GM13976 (cell line): ENCODE results near the gene ALCAM.

Source experiments
- DNase-seq: peaks from one replicate; pipeline ENCODE4 v3.0.0; 2012; ENCODE audit warnings: low spot score
- in situ Hi-C: fragments of 300-500 bp; cut with MboI; formaldehyde crosslinking; loops from one replicate; pipeline ENCODE4 v1.12.0; 2022; ENCODE audit warnings: low sequenced_read_pairs, mixed read lengths, inconsistent platforms; ENCODE audit not compliant: unreplicated experiment
- TF ChIP-seq, protein P1 (sequence below): IDR thresholded peaks from 2 replicates; pipeline ENCODE4 v1.5.1; 2012; ENCODE audit warnings: borderline replicate concordance, mild to moderate bottlenecking; ENCODE audit not compliant: insufficient read depth; ENCODE audit errors: extremely low read depth, missing control alignments, control extremely low read depth

The ALCAM gene

DNA sequence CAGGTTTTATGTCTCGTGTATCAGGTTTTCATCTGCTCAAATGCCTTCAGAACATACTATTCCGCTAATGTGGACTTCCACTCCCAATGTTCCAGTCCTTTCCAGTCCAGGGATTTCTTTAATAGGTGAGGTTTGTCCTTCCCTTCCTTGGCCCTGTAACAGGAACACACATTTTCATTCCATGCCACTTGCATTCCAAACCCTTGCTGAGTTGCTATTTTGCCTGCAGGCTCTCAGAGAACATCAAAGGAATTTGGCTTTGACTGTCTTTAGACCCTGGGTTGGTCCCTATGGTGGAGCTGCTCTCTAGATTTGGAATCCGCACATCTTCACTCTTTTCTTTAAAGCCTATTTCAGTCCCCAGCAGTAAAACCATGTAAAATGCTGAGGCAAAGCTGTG, 12.3 kb upstream of the ALCAM start:
- in situ Hi-C loops = loop anchor here (25.0 kb wide), 2 partner anchors 742 to 1067 kb away; no protein-coding TSS in a partner anchor
- TF ChIP-seq, protein P1, sequence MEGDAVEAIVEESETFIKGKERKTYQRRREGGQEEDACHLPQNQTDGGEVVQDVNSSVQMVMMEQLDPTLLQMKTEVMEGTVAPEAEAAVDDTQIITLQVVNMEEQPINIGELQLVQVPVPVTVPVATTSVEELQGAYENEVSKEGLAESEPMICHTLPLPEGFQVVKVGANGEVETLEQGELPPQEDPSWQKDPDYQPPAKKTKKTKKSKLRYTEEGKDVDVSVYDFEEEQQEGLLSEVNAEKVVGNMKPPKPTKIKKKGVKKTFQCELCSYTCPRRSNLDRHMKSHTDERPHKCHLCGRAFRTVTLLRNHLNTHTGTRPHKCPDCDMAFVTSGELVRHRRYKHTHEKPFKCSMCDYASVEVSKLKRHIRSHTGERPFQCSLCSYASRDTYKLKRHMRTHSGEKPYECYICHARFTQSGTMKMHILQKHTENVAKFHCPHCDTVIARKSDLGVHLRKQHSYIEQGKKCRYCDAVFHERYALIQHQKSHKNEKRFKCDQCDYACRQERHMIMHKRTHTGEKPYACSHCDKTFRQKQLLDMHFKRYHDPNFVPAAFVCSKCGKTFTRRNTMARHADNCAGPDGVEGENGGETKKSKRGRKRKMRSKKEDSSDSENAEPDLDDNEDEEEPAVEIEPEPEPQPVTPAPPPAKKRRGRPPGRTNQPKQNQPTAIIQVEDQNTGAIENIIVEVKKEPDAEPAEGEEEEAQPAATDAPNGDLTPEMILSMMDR = no peak
- no peak for DNase-seq

DNA sequence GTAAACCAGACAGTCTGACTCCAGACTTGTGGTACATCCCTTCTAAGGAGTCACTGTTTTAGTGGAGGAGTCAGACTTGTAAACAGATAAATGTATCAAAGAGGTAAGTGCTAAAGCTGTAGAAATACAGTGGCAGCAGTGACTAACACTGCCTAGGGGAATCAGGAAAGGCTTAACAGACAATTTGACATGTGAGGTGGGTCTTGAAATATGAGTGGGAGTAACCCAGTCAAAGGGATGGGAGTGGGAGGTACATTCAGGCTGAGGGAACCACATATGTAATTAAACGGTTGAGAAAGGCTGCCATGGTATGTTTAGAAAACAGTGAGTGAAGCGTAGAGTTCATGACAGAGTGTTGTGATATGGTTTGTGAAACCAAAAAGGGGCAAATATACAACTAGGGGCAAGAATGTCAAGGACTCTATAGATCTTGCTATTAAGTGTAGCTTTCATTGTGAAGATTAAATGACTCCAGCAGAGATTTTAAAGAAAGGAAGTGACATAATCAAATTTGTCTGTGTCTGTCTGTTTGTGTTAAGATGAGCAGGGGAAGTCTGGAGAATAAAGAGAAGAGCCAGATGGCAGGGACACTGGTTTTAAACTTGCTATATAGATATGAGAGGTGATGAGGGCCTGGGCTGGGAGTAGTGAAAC, 11.2 kb upstream of the ALCAM start:
- TF ChIP-seq, protein P1 = no peak
- in situ Hi-C loops = loop anchor here (25.0 kb wide), 2 partner anchors 743 to 1068 kb away; no protein-coding TSS in a partner anchor
- DNase-seq = no peak

DNA sequence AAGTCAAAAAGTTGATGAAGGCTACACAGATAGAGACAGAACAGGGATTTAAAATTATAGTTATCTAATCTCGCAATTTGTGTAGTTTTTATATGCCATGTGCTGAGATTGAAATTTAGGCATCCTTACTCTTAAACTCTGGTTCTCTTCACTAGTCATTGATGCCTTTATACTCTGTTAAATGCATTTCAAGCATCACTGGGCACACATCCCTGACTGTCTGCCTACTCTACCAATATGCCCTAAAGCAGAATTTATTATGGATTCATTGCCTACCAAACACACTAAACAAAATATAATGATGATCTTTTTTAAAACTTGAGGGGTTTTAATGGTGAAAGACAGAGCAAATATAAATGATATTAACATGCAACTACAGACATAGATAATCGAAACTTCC, 10.3 kb upstream of the ALCAM start:
- TF ChIP-seq, protein P1 = no peak
- DNase-seq = no peak
- in situ Hi-C loops = loop anchor here (25.0 kb wide), 2 partner anchors 744 to 1069 kb away; no protein-coding TSS in a partner anchor

DNA sequence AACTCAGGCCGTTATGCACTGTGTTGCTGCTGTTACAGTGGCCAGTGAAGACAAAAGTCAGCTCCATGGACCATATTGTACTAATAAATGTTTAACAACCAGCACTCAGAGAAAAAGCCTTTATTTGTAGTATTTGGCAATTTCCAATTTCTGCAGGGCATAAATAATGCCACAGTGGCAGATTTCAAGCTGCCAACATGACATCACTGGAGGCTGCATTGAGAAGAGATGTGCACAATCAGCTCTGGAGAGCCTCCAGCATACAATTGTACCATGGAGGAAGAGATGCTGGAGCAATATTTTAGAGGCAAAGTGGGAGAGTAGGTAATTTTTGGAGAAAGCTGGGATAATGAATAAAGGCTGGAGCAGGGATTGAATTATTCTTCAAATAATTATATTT, 9.7 kb upstream of the ALCAM start:
- in situ Hi-C loops = loop anchor here (25.0 kb wide), 2 partner anchors 745 to 1070 kb away; no protein-coding TSS in a partner anchor
- TF ChIP-seq, protein P1 = no peak
- no peak for DNase-seq

DNA sequence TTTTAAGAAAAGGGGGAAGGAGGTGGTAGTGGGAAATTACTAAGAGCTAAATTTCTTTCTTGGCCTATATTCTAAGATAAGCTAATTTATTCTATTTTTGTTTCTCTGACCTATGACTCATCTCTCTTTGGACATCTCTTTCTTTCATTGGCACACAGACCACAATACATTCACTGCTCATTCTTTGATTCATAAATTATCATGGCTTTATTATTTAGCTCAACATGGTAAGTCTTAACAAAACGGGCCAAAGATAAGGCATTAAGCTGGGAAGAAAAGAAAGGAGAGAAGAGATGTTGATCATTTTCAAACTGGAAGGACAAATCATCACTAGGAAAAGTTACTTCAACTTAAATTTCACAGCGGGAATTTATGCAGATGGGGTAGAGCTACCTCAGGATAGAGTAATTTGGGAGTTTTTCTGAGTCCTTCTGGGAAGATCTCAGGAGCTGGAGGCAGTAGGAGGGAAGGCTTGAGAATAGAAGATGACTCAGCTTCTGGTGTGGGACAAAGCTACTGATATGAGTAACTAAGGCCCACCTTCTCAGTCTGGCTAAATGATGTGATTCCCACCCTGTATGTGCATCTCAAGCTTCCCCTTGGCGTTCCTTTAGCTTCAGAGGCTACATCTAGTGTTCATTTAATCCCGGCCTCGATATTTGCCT, 7.5 kb upstream of the ALCAM start:
- no peak for DNase-seq
- TF ChIP-seq, protein P1 = no peak
- in situ Hi-C loops = loop anchor here (25.0 kb wide), 2 partner anchors 747 to 1072 kb away; no protein-coding TSS in a partner anchor

DNA sequence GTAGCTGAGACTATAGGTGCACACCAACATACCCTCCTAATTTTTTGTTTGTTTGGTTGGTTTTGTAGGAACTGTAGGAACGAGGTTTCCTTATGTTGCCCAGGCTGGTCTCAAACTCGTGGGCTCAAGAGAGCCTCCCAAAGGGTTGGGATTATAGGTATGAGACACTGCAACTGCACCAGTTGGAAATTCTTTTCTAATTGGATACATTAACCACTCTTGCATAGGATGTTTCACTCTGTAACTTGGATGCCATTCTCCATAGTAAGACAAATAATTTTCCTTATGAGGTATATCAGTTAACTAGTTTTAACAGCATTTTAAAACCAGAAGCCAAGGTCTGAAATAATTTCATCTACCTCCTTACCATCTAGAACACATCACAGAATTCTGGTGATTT, 6.7 kb upstream of the ALCAM start:
- in situ Hi-C loops = loop anchor here (25.0 kb wide), 2 partner anchors 748 to 1073 kb away; no protein-coding TSS in a partner anchor
- TF ChIP-seq, protein P1 = no peak
- DNase-seq = no peak
